DMS153 (cell line): ENCODE results near the gene GRIK4.
"Not testable (repeated sequence)": the region's sequence is repeated elsewhere in the genome, so short reads cannot be mapped to it uniquely, and the experiment has no call there.

ENCODE experiments used
- DNase-seq: peaks from one replicate; lab custom pipeline; 2025; lab: John Stamatoyannopoulos, UW

GRIK4 gene

DNA sequence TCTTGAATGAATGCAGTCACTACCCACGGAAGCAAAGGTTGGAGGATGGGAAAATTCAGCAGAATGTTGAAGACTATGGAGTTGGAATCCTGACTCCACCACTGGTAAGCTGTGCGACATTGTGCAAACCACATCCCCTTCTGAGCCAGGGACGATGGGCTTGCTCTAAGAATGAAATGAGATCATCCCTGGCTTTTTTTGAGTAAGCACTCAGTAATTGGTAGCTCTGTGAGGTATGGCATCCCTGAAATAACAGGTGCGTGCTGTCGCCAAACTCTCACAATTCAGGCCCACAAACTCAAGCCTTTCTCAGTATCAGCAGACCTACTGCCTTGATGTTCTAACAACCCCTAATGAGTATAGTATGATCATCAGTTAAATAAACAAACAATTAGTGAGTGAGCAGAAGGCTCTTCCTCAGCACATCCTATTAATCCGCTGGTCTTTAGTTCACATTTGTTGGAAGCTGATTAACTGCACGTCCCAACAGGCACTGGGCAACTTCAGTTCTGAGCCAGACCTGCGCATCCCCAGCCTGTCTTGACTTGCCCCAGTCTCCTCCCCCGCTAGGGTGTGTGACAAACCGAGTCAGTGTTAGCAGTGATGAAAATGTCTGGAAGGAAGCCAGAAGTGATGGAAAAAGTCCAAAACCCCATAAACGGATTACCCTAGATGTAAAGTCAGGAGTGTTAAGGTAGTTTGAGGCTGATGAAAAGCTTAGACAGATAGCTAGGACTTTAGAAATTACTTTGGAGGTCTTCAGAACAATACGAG lies 235.5 kb downstream of the GRIK4 start:
- DNase-seq, result no peak

DNA sequence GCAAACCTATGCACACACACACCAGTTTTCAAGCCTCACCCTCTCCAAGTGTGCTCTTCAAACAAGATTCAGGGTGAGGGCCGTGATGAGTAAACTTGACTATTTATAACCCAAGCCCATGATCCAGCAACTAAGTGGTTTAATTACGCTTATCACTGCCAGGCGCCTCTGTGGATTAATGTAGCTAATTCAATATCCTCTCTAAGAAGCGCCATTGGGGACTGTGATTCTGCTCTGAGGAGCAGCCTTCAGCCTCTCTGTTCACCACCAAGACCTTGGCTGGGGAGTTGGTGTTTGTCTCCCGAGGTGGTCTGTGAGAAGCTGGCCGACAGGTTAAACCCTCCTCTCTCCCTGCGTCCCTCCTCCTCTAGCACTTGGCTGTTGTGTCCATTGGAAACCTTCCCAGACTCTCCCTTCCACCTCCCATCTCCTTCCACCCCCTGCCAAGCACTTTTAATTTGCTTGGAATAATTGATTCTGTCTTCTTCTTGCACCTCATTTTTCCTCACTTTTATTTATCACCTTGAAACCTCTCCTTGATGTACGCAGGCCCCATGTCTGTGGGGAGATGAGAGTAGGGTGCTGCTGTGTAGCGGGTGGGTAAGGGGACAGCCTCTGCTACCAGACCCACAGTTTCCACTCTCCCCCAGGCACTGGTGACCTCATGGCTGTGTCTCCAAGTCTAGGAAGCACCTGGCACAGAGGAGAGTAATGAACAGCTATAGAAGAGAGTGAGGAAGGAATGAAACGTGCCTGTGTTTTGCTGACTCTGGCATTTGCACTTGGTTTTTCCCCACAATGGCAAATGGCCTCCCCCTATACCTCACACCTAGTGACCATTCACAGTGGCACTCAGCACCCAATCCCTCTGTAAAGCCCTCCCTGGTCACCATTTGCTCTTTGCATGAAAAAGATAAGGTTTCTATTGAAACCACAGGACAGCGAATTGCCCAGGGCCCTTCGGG lies 236.6 kb downstream of the GRIK4 start:
- no peak for DNase-seq

DNA sequence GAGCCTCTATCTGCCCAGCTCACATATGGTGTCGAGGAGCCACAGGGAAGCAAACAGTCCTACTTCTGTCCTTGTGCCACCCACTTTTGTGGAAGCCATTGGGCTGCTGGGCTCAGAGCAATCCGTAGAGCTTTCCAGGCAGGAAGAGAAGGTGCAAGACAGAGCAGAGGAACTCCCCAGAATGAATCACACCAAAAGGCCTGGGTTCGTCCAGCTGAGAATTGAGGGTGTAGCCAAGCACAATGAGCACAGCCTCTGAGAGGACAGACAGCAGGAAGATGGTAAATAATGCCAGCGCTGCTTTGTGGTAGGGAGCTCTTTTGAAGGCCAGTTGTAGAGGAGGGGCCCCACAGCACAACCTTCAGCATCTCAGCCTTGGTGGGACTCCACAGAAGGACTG lies 237.8 kb downstream of the GRIK4 start:
- DNase-seq, result no peak

DNA sequence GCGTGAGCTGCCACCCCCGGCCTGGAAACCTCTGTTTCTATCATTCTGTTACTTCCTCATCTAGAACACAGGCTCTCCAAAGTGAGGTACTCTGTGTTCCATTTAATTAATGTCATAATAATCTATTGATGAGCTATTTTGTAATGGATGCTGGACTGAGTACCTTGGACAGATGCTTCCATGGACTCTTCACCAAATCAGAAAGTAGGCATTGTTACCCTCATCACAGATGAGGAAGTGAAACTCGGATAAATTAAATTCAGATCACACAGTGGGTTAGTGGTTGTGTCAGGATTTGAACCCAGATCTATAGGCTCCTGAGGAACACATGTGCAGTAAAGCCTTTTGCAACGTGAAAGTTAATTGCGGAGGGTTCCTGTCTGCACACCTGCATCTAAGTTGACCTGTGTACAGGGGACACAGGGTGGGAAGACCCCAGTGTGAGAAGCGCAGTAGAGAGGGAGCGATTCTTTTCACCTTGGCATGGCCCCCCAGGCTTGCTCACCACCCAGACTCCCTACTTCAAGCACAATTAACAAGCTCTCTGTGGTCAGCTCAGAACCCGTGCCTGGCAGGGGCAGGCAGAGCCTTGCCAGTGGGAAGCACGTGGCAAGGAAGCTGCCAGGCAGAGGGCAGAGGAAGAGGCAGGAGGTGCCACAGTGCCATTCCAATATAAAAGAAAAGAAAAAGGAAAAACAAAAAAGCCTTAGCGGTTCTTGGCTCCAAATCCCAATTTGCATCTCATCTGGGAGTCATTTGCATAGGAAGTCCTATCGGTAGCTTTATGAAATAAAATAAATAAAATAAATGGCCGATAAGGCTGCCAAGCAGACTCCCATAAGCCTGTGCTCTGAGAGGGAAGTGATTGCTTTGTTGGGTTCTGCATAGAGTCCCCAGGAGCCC lies 239.3 kb downstream of the GRIK4 start:
- DNase-seq, result no peak

DNA sequence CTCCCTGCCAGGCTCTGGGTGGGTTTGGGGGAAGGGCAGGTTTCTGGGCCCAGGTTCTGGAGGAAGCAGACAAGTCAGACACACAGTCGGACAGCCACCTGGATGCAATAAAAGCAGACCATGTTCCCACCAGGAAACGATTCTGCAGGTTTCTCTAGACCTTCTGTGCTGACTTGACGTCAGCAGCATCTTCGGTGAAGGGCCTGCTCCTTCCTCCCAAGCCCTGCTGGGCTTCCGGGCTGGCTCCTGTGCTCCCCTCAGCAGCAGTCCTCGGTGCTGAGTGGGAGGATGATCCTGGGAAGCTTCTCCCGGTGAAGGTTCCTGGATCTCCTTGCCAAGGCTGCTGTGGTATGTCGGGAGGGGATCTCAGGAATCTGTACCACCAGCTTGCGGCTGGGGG lies 240.0 kb downstream of the GRIK4 start:
- no peak for DNase-seq

DNA sequence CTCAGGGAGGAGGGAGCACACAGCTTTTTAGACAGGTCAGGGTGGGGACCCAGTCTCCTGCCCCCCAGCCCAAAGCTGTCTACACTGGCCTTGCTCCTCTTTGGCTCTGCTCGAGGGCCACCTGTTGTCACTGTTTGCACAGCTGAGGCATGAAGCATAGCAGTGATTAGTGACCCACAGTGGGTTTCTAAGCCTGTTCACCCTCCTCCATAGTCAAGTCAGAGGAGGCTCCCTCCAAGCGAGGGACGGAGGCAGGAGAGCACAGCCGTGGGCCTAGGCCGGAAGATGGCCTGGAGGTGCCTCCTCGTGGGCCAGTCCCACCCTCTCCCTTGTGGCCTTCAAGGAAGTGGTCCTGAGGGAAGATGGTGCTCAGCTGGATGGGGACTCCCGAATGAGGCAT lies 241.1 kb downstream of the GRIK4 start:
- no peak for DNase-seq

DNA sequence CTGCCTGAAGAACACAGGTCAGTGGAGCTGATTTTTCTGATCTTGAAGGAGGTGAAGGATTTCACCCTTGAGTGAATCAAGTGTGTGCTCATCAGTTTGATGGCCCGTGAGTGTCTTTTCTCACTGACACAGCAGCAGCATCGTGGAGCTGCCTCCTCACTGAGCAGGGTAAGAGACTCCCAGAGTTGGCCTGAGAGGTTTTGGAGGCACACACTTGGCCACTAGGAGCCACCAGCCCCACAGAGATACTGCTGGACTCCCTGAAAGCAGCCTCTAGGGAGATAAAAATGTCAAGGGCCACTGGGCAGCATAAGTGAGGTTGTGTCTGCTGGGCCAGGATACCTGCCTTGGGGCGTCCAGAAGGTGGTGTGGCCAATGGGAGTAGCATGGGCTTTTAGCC lies 245.4 kb downstream of the GRIK4 start:
- DNase-seq, result no peak

DNA sequence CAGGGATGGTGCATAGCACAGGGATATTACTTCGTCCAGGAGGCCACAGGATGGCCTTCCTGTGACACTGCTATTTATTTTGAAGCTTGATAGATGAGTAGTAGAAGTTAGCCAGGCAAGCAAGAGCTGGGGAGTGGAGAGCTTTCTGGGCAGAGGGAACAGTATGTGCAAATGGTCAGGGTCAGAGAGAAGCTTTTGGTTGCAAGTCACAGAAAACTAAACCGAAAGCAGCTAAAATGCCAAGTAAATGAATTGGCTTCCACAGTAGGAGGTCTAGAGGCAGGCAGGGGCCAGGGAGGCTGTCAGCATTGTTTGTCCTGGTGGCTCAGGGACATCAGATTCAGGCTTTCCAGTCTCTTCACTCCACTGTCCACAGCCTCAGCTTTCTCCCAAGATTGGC lies 247.5 kb downstream of the GRIK4 start:
- DNase-seq, result no peak

DNA sequence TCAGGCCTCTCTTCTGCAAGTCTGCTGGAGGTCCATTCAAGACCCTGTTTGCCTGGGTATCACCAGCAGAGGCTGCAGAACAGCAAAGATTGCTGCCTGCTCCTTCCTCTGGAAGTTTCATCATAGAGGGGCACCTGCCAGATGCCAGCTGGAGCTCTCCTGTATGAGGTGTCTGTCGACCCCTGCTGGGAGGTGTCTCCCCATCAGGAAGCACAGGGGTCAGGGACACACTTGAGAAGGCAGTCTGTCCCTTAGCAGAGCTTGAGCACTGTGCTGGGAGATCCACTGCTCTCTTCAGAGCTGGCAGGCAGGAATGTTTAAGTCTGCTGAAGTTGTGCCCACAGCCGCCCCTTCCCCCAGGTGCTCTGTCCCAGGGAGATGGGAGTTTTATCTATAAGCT lies 254.2 kb downstream of the GRIK4 start:
- not testable (repeated sequence) for DNase-seq

DNA sequence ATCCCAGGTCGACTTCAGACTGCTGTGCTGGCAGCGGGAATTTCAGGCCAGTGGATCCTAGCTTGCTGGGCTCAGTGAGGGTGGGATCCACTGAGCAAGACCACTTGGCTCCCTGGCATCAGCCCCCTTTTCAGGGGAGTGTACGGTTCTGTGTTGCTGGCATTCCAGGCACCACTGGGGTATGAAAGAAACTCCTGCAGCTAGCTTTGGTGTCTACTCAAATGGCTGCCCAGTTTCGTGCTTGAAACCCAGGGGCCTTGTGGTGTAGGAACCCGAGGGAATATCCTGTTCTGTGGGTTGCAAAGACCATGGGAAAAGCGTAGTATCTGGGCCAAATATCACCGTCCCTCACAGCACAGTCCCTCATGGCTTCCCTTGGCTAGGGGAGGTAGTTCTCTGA lies 254.8 kb downstream of the GRIK4 start:
- no peak for DNase-seq

DNA sequence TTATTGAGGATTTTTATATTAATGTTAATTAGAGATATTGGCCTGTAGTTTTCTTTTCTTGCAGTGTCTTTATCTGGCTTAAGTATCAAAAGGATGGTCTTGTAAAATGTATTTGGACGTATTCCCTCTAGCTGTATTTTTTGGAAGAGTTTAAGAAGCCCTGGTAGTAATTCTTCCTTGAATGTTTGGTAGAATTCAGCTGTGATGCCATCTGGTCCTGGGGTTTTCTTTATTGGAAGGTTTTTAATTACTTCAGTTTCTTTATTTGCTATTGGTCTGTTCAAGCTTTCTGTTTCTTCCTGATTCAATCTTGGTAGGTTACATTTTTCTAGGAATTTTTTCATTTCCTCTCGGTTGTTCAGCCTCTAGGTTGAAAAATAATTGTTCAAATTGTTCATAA lies 257.4 kb downstream of the GRIK4 start:
- no peak for DNase-seq

DNA sequence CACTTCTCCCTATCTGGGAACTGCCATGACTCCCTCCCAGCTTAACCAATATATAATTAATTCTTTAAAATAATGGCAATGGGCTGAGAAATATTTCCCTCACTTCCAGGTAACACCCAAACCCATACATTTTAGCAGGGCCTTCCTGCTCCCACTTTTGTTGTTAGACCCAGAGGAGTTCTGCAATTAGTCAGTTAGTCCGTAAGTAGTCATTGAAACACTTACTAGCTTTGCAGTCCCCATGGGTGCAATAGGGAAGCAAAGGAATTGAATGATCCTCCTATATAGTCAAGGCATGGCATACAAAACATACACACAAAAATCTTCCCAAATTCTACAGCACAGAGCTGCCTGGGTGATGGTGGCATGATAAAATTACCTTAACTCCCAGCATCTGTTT lies 258.4 kb downstream of the GRIK4 start:
- no peak for DNase-seq

DNA sequence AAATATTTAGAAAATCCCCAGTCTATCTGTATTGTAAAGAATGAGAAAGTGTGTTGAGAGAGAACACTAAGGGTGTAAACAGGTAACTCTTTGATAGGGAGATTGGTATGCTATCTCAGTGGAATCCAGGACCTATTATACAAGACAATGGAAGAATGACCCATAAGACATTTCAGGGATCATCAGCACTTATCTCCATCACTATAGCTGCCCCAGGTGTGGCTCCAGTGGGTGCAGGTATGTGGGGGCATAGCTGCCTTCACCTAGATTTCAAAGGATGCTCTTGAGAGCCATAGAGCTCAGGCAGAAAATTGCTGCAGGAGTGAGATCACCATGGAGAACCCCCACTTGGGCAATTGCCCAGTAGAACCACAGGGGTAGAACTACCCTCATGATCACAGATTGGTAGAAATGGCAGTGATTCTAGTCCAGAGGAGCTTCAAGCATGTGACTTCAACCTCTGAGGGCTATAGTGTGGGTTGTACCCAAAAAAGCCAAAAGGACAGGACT lies 260.1 kb downstream of the GRIK4 start:
- no peak for DNase-seq

DNA sequence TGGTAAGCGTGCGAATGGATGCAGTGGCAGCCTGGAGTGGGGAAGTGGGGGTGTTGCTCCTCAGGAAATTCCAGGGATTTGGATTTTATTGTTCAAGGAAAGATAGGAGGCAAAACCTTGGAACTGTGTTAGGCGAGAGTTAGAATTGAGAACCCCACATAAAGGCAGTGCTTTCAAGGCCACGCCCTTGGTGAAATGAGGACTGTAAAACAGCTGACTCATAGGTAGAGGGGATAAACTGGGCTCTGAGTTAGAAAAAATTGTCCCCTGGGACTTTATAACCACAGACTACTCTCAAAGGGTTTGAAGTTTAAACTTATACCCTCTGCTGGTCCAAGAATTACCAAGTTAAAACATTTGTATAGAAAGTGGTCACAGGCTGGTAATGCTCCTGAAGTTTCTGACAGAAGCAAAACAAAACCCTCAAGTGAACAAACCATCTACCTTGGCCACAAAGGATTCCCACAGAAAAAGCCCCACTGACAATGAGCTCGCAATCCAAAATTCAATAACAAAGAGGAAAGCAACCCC lies 262.0 kb downstream of the GRIK4 start:
- DNase-seq, result no peak

DNA sequence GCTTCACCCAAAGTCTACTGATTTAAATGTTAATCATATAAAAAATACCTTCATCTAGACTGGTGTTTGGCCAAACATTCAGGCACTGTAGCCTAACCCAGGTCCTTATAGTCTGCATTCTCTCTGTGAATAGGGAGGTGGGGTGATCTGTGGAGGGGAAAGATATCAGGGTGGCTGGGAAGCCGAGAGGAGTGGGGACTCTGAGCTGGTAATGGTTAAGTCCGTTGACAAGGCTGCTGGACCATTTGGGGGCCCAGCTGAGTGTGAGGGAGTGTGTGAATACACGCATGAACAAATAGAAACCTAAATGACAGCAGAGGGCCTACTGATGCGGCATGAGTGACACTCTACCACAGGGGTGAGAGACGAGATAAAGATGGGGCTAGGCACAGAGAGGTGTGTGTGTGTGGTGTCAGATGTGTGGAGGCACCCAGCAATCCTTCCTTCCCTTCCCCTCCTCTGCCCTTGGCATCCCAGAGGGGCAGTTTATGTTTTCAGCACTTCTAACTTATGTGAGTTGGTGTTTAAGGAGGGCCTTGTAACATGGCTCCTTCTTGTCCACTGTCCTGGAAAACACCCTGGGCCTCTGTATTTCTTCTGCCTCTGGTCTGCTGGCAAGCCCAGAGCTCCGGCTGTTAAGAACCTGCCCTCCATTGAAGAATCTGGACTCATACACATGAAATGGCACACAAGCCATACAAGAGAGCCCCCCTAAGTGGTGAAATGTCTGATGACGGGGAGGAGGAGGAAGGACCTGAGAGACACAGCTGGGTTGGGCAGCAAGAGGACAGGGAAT lies 263.2 kb downstream of the GRIK4 start:
- DNase-seq, result no peak

DNA sequence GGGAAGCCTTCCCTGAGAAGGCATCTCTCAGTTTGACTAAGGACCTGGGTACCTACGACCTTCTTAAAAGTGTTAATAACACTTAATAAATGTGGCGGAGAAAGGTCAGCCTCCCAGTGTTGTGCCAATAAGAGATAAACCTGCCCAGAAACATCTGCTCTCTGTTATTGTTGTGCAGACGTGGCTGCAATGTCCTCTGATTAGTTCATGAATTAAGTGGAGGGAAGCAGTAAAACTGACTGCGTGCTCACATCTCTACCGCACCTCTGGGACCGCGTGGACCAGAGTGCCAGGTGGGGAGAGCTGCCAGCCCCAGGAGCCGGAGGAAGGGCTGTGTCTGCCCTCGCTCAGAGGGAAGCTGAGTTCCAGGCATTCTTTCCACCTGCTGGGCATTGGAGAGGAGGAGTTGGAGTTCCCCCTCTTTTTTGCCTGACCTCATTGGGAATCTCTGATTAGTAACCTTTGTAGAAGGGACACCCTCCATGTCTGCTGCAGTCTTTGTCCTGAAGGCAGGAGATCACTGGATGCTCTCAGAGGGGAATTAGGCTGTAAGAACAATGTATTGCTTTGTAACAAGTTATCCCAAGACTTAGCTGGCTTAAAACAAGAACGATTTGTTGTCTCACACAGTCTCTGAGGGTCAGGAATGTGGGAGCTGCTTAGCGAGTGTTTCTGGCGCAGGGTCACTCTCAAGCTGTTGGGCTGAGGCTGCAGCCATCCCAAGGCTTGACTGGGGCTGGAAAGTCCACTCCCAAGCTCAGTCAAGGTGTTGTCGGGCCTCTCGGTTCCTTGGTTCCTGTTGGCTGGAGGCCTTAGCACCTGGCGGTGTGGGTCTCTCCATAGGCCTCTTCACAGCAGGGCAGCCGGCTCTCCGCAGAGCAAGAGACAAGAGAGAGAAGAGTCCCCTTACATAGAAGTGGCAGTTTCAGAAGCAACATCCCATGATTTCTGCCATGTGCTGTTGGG lies 264.7 kb downstream of the GRIK4 start:
- no peak for DNase-seq

DNA sequence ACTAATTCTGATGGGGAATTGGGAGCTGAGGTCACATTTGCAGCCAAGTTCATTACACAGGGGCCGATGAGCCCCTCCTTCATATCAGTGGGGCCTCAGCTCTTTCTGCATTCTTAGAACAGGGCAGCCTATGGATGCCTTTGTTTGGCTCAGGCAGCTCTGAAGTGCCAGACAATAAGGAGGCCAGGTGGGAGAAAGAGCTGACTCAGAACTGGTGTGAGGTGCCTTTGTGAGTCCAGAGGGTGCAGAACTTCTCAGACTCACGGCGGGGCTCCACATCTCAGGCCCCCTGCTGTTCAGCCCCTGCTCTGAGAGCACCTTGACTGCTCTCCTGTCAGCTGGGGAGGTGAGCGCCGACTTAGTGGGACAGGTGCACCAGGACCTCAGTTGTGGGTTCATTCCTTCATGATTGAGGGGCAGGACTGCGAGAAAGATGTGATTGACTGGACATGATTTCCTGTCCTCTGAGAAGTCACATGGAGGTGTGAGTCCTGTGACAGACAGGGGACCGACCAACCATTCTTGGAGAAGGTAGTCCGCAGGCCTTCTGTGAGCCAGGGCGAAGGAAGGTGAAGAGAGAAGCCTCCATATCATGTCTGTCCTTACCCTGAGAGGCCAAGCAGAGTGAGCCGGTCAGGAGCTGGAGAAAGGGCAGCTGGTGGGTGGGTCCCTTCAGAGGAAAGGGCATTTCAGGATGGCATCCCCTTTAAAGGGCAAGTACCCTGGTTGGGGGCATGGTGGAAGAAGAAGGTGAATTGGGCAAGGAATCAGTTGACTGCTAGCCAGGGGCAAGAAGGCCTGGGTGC lies 267.3 kb downstream of the GRIK4 start:
- no peak for DNase-seq

DNA sequence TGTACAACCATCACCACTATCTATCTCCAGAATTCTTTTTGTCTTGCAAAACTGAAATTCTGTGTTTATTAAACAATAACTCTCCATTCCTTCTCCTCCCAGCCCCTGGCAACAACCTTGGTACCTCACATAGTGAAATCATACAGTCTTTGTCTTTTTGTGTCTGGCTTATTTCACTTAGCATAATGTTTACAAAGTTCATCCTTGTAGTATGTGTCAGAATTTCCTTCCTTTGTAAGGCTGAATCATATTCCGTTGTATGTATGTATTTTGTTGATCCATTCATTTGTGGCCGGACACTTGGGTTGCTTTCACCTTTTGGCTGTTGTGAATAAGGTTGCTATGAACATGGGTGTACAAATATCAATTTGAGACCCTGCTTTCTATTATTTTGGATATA lies 268.7 kb downstream of the GRIK4 start:
- DNase-seq, result no peak
